DND-41 (cell line): ENCODE measurements around the gene PTK6.

ENCODE experiments used
- ATAC-seq: fragments of 200-7000 bp; cut with Tn5 transposase; 3 replicates; pipeline ENCODE4 v1.9.1; 2021; ENCODE audit warnings: low read depth; ENCODE audit not compliant: insufficient read depth
- DNase-seq: peaks from one replicate; pipeline ENCODE4 v3.0.0-alpha.2; 2020
- H2AFZ ChIP-seq: 2 replicates; pipeline ENCODE4 v1.6.0; 2012; ENCODE audit warnings: low read depth, low read length
- H3K27ac ChIP-seq: 2 replicates; pipeline ENCODE4 v1.5.1; 2012; ENCODE audit warnings: low read length, inconsistent platforms
- H3K27me3 ChIP-seq: fragments of 200-600 bp; sonication (generic); 2 replicates; pipeline ENCODE4 v1.6.0; 2012; ENCODE audit warnings: low read length, mild to moderate bottlenecking, inconsistent platforms; ENCODE audit not compliant: insufficient read depth, poor library complexity
- H3K36me3 ChIP-seq: 2 replicates; pipeline ENCODE4 v1.5.1; 2012; ENCODE audit warnings: low read length, inconsistent platforms; ENCODE audit not compliant: insufficient read depth
- H3K4me1 ChIP-seq: 2 replicates; pipeline ENCODE4 v1.5.1; 2012; ENCODE audit warnings: mild to moderate bottlenecking, low read length; ENCODE audit not compliant: insufficient read depth
- H3K4me2 ChIP-seq: 2 replicates; pipeline ENCODE4 v1.6.0; 2012; ENCODE audit warnings: mild to moderate bottlenecking, moderate library complexity, low read length, inconsistent platforms; ENCODE audit not compliant: insufficient read depth
- H3K4me3 ChIP-seq, 2 experiments: fragments of 200-600 bp in 1 of 2; shearing (Covaris generic) in 1 of 2; 2 replicates each; pipeline ENCODE4 v1.5.1; 2012 to 2016; ENCODE audit warnings: inconsistent platforms in 2 of 2, low read length in 2 of 2, mild to moderate bottlenecking in 2 of 2, low read depth in 1 of 2, moderate library complexity in 1 of 2
- H3K79me2 ChIP-seq: 2 replicates; pipeline ENCODE4 v1.6.0; 2012; ENCODE audit warnings: low read length, inconsistent platforms; ENCODE audit not compliant: insufficient read depth
- H3K9ac ChIP-seq: 2 replicates; pipeline ENCODE4 v1.6.0; 2012; ENCODE audit warnings: low read depth, mild to moderate bottlenecking, inconsistent platforms, low read length, moderate library complexity
- H3K9me3 ChIP-seq: 2 replicates; pipeline ENCODE4 v1.5.1; 2012; ENCODE audit warnings: low read length, moderate library complexity, mild to moderate bottlenecking, inconsistent platforms; ENCODE audit not compliant: insufficient read depth, severe bottlenecking
- H4K20me1 ChIP-seq: 2 replicates; pipeline ENCODE4 v1.6.0; 2012; ENCODE audit warnings: low read length; ENCODE audit not compliant: insufficient read depth
- CTCF ChIP-seq: IDR thresholded peaks from 2 replicates; pipeline ENCODE4 v1.5.1; 2012; ENCODE audit warnings: borderline replicate concordance, low read length, moderate library complexity, mild to moderate bottlenecking; ENCODE audit not compliant: poor library complexity, severe bottlenecking; ENCODE audit errors: extremely low read depth
- EZH2 ChIP-seq: IDR thresholded peaks from 3 replicates; pipeline ENCODE4 v1.6.1; 2012; ENCODE audit warnings: borderline replicate concordance, low read depth, mild to moderate bottlenecking, moderate library complexity, low read length, inconsistent platforms; ENCODE audit not compliant: severe bottlenecking

The PTK6 gene

GRCh38 chr20:63488315-63489251, 48.6 kb downstream of the PTK6 start:
- Histone ChIP-seq H3K9me3 (no peaks in the 10 kb centered on the region), H4K20me1 (no peaks in the 10 kb centered on the region; the same call in 1 of the 2 replicates), H3K27me3 (no peaks in the 10 kb centered on the region), H3K79me2 (no peaks in the 10 kb centered on the region), H3K4me2 (no peak overlapping the region), H3K4me1 (no peaks in the 10 kb centered on the region), H3K27ac (no peak overlapping the region), H3K9ac (no peak overlapping the region), H2AFZ (no peak overlapping the region), H3K4me3 (no peak overlapping the region), H3K36me3 (no peaks in the 10 kb centered on the region)
- ATAC-seq (no peak), DNase-seq (no peak)
- TF ChIP-seq CTCF (no peak), EZH2 (no peak)

- DNase-seq (no peak), ATAC-seq (no peak)
- no peak overlapping the region for H3K4me3 ChIP-seq
- H4K20me1 ChIP-seq = peaks cover 5% of the 10 kb centered on the region
- no peaks in the 10 kb centered on the region for H3K36me3 ChIP-seq
- no peaks in the 10 kb centered on the region for H3K9me3 ChIP-seq
- H3K9ac ChIP-seq = no peak overlapping the region
- H3K79me2 ChIP-seq = no peaks in the 10 kb centered on the region
- no peak overlapping the region for H2AFZ ChIP-seq
- no peak overlapping the region for H3K4me2 ChIP-seq
- no peaks in the 10 kb centered on the region for H3K4me1 ChIP-seq
- no peak overlapping the region for H3K27ac ChIP-seq
- no peaks in the 10 kb centered on the region for H3K27me3 ChIP-seq
- no peak for TF ChIP-seq EZH2
- TF ChIP-seq CTCF = no peak
These were observed 49.4 kb downstream of the PTK6 start for GRCh38 chr20:63487781-63488241.

- H3K36me3 ChIP-seq = no peaks in the 10 kb centered on the region
- ATAC-seq (no peak), DNase-seq (no peak)
- peaks cover 5% of the 10 kb centered on the region for H4K20me1 ChIP-seq
- H3K4me2 ChIP-seq = no peak overlapping the region
- H3K27me3 ChIP-seq = no peaks in the 10 kb centered on the region
- H3K27ac ChIP-seq = no peak overlapping the region
- H3K4me1 ChIP-seq = no peaks in the 10 kb centered on the region
- no peaks in the 10 kb centered on the region for H3K9me3 ChIP-seq
- H3K9ac ChIP-seq = no peak overlapping the region
- no peak overlapping the region for H2AFZ ChIP-seq
- TF ChIP-seq CTCF (no peak), EZH2 (no peak)
- no peaks in the 10 kb centered on the region for H3K79me2 ChIP-seq
- no peak overlapping the region for H3K4me3 ChIP-seq
These were observed 49.9 kb downstream of the PTK6 start for GRCh38 chr20:63487116-63487764.
